Measurements from ENCODE around the gene CRYGN.
A peak's percentile ranks its signal among the peaks of the same experiment; 100 is the strongest.

CRYGN gene

GRCh38 chr7:151429560-151430331 lies 10.2 kb downstream of the CRYGN start:
- peak overlapping the region; percentile 16 for H3K4me3 ChIP-seq (ENCODE audit: low read length)
- DNase-seq (ENCODE audit: low read depth, low spot score), result peak; percentile 98

- no peak for DNase-seq (ENCODE audit: low read depth, low spot score)
- peak overlapping the region; percentile 16 for H3K4me3 ChIP-seq (ENCODE audit: low read length)
Observed at GRCh38 chr7:151429237-151429559, 10.7 kb downstream of the CRYGN start.

DNA sequence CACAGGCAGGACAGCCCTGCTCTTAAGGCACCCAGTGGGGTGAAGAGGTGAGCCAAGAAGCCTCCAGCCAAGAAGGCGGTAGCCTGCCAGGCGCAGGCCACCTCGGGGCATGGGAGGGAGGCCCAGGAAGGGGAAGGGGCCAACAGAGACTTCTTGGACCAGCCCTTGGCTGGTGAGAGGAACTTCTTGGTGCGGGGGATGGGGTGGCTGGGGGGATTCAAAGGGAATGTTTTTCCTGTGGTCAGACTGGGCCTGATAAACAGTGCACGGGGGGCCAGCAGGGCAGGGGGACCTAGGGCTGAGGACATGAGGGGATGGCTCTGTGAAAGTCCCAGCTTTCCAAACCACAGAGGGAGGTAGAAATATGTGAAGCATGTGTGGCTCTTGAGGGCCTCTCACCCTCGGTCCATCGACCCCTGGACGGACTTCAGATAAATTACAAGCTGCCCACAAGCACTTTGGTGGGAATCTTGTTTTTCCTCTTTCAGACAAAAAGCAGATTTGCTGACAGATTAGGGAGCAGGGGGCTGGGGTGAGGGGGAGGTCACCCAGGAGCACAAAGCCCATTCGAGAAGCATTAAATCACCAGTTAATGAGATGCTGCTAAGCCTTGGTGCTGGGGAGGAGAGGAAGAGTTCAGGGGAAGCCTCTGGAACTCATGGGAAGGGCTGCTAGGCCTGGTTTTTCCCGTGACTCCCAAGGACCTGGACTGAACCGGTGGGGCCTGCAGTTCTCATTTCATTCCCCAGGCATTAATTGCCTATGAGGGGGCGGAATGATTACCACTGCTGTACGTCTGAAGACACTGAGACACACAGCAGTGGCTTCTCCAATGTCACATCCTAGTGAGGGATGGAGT lies 11.3 kb downstream of the CRYGN start:
- no peak overlapping the region for H3K4me3 ChIP-seq (ENCODE audit: low read length)
- no peak for DNase-seq (ENCODE audit: low read depth, low spot score)

DNA sequence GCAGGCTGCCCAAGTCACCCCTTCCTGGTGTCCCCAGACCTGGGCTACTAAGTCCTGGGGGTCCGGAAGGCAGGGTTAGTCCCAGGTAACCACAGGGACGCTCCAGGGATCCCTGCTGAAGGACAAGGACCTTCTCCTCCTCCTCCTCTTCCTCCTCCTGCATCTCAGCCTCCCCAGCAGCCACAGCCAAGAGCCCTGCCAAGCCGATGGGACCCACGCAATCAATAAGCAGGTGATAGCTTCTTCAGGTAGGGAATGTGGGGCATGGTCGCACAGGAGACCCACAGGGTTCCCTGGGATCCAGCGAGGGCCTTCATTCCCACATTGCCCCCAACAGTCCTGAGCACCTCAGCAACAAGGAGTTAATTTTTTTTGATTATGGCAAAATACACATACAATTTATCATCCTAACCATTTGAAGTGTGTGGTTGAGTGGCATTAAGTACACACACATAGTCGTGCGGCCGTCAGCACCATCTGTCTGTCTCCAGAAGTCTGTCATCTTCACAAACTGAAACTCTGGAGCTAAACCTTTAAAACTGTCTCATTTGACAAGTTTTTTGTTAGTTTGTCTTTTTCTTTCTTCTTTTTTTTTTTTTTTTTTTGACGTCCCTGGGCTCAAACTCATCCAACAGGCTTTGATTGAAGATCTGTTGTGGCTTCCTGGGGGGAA lies 12.1 kb downstream of the CRYGN start:
- H3K4me3 ChIP-seq (ENCODE audit: low read length), result no peak overlapping the region
- peak; percentile 63 for DNase-seq (ENCODE audit: low read depth, low spot score)

DNA sequence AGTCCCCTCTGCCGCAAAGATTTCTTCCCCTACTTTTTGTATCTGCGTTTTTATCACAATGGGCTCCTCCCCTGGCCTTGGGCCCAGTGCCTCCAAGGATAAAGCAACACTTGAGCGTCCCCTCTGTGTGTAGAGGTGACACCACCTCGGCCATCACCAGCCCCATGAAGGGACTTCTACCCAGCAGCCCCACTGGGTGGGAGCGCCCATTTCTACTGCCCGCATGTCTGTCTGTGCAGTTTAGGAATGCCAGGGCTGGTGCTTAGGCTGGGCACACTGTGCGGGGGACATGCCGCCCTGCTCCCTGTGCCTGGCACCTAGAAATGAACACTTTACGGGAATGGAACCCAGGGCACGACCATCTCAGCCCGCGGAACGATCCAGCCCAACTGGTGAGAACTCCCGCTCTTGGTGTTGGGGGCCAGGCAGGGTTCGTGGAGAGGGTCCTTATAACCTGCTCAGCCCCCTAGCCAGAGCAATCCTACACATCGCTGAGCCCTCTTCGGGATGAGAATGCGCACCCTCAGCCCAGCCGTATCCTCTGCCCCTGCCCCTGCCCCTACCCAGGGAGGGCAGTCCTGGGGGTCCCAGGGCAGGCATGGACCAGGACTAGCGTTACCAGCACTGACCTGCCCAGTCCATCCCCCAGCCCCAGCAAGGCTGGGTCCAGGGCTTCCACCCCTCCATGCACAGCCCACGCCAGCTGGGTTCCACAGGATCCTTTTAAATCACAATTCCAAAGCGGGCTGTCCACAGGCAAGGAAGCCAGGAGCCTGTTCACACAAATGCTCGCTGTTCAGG lies 12.8 kb downstream of the CRYGN start:
- DNase-seq (ENCODE audit: low read depth, low spot score), result no peak
- H3K4me3 ChIP-seq (ENCODE audit: low read length), result no peak overlapping the region

- no peak overlapping the region for H3K4me3 ChIP-seq (ENCODE audit: low read length)
- DNase-seq (ENCODE audit: low read depth, low spot score), result no peak
Observed at GRCh38 chr7:151426441-151426903, 13.5 kb downstream of the CRYGN start.

GRCh38 chr7:151425670-151426440 lies 14.1 kb downstream of the CRYGN start:
- no peak overlapping the region for H3K4me3 ChIP-seq (ENCODE audit: low read length)
- DNase-seq (ENCODE audit: low read depth, low spot score), result no peak

- H3K4me3 ChIP-seq (ENCODE audit: low read length), result no peak overlapping the region
- DNase-seq (ENCODE audit: low read depth, low spot score), result no peak
Observed at GRCh38 chr7:151424799-151425198, 15.1 kb downstream of the CRYGN start.

GRCh38 chr7:151423936-151424335 lies 16.0 kb downstream of the CRYGN start:
- H3K4me3 ChIP-seq (ENCODE audit: low read length), result no peak overlapping the region
- no peak for DNase-seq (ENCODE audit: low read depth, low spot score)

DNA sequence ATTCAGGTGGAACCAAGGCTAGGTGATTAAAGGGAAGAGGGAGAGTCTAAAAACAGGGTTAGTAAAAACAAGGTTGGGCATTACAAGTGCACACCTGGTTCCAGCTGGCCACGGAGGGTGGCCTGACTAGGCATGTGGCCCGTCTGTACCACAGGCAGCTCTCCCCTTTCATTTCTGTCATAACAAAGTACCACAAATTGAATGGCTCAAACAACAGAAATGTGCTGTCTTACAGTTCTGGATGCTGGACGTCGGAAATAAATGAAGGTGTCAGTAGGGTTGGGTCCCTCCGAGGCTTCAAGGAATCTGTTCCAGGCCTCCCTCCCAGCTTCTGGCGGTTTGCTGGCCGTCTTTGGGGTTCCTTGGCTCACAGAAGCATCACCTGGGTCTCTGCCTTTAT lies 16.7 kb downstream of the CRYGN start:
- DNase-seq (ENCODE audit: low read depth, low spot score), result no peak
- H3K4me3 ChIP-seq (ENCODE audit: low read length), result no peak overlapping the region

DNA sequence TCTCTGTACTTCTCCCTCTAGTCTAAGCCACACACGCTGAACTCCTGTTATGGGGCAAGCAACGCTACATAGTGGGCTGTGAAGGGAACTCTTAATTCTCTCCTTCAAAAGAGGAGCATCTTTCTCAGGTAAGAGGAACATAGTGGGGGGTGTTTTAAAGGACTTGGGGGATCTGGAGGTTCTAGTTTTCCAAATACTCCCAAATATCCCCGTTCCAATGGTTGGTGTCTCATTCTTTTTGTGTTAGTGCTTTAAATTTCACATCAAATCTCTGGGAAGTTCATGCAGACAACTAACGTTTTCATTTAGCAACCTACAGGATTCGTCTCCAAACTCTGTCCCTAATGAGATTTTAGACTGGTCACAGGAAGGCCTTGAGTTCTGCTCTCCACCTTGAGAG lies 17.7 kb downstream of the CRYGN start:
- H3K4me3 ChIP-seq (ENCODE audit: low read length), result no peak overlapping the region

GRCh38 chr7:151420144-151420543 lies 19.8 kb downstream of the CRYGN start:
- H3K4me3 ChIP-seq (ENCODE audit: low read length), result no peak overlapping the region
- no peak for DNase-seq (ENCODE audit: low read depth, low spot score)

More for the DNA sequence above, 17.7 kb downstream of the CRYGN start:
- no peak for DNase-seq (ENCODE audit: low read depth, low spot score)

- no peak for DNase-seq (ENCODE audit: low read depth, low spot score)
- no peak overlapping the region for H3K4me3 ChIP-seq (ENCODE audit: low read length)
Observed at GRCh38 chr7:151416941-151417315, 23.0 kb downstream of the CRYGN start.

DNA sequence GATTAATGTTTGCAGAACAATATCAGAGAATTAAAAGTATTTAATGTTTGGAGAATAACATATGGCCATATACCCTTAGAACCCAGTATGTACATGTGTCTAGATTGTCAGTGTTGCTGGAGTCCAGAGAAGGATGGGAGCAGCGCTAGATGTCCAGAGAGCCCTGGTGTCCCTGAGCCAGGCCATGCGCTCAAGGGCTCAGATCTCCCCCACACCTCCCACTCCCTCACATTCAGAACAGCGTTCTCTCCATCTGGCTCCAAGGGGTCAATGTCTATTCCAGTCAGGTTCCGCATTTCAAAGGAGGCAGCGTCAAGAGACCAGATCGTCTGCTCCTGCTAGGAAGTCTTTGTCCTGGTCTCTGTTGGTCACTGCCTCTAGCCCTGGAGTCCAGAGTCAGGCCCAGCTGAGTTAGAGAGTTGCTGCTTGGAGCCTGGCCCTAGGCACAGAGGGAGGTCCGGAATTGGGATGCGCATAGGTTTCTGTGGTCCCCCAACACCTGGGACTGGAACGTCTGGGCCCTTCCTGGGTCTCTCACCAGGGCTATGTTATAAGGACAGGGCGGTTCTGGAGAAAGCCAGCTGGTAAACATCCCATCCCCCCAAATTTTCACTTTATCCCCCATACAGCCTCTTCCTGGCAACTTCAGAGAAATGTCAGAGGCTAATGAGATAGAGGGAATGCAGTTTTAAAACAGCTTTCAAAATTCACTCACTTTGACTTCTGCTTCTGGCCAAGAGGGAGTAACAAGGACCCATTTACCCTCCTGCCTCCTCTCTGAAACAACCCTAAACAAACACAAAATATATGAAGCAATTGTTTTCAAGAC lies 23.6 kb downstream of the CRYGN start:
- H3K4me3 ChIP-seq (ENCODE audit: low read length), result no peak overlapping the region
- DNase-seq (ENCODE audit: low read depth, low spot score), result no peak

GRCh38 chr7:151415375-151416105 lies 24.4 kb downstream of the CRYGN start:
- no peak overlapping the region for H3K4me3 ChIP-seq (ENCODE audit: low read length)
- DNase-seq (ENCODE audit: low read depth, low spot score), result no peak

- no peak overlapping the region for H3K4me3 ChIP-seq (ENCODE audit: low read length)
- DNase-seq (ENCODE audit: low read depth, low spot score), result no peak
Observed at GRCh38 chr7:151413241-151413640, 26.7 kb downstream of the CRYGN start.

DNA sequence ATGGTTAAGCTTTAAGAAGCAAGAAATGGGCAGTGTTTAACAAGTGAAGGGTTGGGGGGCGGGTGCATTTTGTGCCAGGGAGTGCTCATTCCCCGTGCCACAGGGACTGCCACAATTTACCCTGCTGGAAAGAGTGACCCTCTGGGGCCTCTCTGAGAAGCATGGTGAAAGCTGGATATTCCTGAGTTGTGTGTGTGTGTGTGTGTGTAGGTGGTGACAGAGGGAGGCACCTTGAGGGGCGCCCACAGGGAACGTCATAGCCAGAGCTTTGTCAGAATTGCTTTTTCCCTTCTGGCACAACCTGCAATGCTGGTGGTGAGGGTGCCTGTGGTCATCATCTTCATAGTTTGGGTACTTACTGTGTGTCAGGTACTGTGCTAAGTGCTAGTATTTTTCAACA lies 27.6 kb downstream of the CRYGN start:
- DNase-seq (ENCODE audit: low read depth, low spot score), result no peak
- H3K4me3 ChIP-seq (ENCODE audit: low read length), result no peak overlapping the region
